Heart right ventricle (tissue), 16 donors: ENCODE results near the gene UBAP2. TPM values are rescaled to one million over a fixed set of nuclear protein-coding genes. Genes with fewer than 3 reads are reported as not detected.
"Not testable (repeated sequence)": the region's sequence is repeated elsewhere in the genome, so short reads cannot be mapped to it uniquely, and the experiment has no call there.

Experiments used
- ATAC-seq, 8 donors: fragments of 200-7000 bp; cut with Tn5 transposase; one replicate each; pipeline ENCODE4 v1.9.1; 2020; ENCODE audit warnings: mild to moderate bottlenecking in 8 of 8, moderate library complexity in 8 of 8, moderate number of reproducible peaks in 1 of 8
- DNase-seq, 2 donors: peaks; one replicate each; pipeline ENCODE4 v3.0.0-alpha.2; 2020
- H3K27ac ChIP-seq, 10 donors: fragments of 200-600 bp; sonication (generic) in 2 of 10; one replicate each; pipeline versions ENCODE4 v1.5.0 to v1.8.0; 2020 to 2022; ENCODE audit warnings: mild to moderate bottlenecking in 3 of 10
- H3K27me3 ChIP-seq, 7 donors: fragments of 200-600 bp; one replicate each; pipeline ENCODE4 v1.8.0; 2021 to 2022; ENCODE audit warnings: mild to moderate bottlenecking in 2 of 7
- H3K36me3 ChIP-seq, 9 donors: fragments of 200-600 bp; sonication (generic) in 1 of 9; one replicate each; pipeline versions ENCODE4 v1.5.0 to v1.8.0; 2020 to 2022; ENCODE audit warnings: mild to moderate bottlenecking in 2 of 9
- H3K4me1 ChIP-seq, 9 donors: fragments of 200-600 bp; sonication (generic) in 1 of 9; one replicate each; pipeline versions ENCODE4 v1.5.0 to v1.8.0; 2020 to 2022; ENCODE audit warnings: mild to moderate bottlenecking in 4 of 9
- H3K4me3 ChIP-seq, 10 donors: fragments of 200-600 bp; sonication (generic) in 2 of 10; one replicate each; pipeline versions ENCODE4 v1.5.0 to v1.8.0; 2020 to 2022; ENCODE audit warnings: mild to moderate bottlenecking in 7 of 10, moderate library complexity in 2 of 10
- H3K9me3 ChIP-seq, 11 donors: fragments of 200-600 bp in 10 of 11; sonication (generic) in 2 of 11; one replicate each; pipeline versions ENCODE4 v1.5.0 to v1.8.0; 2013 to 2022; ENCODE audit warnings: mild to moderate bottlenecking in 2 of 11, control low read depth in 1 of 11, moderate library complexity in 1 of 11
- whole genome bisulfite sequencing, 2 donors: extraction: QIAGEN DNeasy Blood & Tissue Kit; methylation state at CpG; one replicate each; pipeline ENCODE4 v1.1.7; 2013; ENCODE audit warnings: inconsistent platforms in 1 of 2; 5-methylcytosine and 5-hydroxymethylcytosine counted together
- intact Hi-C, 10 donors: fragments of 100-400 bp; cut with DNase I; formaldehyde crosslinking; loops; one replicate each; pipeline versions ENCODE4 v1.11.1 to v1.14.2; 2022
- polyA plus RNA-seq, 2 donors: library from polyadenylated mRNA; stranded (reverse); fragments of 200-250 nt; gene quantifications; one replicate each; pipeline ENCODE4 v1.2.3, GENCODE V29; 2013
- total RNA-seq, 10 donors: library from RNA; stranded (reverse); fragmentation: NEBNext Ultra II Directional in 3 of 10; extraction: Animal tissue kit (Norgen Biotek cat#: 25700) in 3 of 10; gene quantifications; one replicate each; pipeline versions ENCODE4 v1.2.1 to v1.2.4, GENCODE V29; 2021 to 2023
- TF ChIP-seq, protein P1 (sequence below), 9 donors: fragments of 200-600 bp; sonication (generic) in 2 of 9; IDR thresholded peaks; one replicate each; pipeline versions ENCODE4 v1.5.0 to v1.8.0; 2021 to 2022; ENCODE audit warnings: antibody characterized with exemption in 9 of 9, mild to moderate bottlenecking in 5 of 9, moderate library complexity in 1 of 9
- donor health status: Arrhythmogenic right ventricular cardiomyopathy.
- donor health status: ischemic (EF 13 %, LVEDD 7.1; RV severe dilation, severe dysfunction).
- donor health status: healthy with polysubstance abuse.
- donor health status: DM: no; HTN: yes; CAD: no.
- donor health status: DM: no; HTN: no; CAD: no.
- donor health status: ischemic (EF 25% LVEDD 6.9; RV normal size, moderate dysfunction).
- donor health status: ischemic (EF 25% LVEDD 5.7; RV mildly dilated, moderate dysfunction).
- donor health status: healthy.
- donor health status: DM: yes; HTN: yes; CAD: no.
- donor health status: Ischemic cardiomyopathy.
- donor health status: ischemic (EF 35%, LVEDD 5.7; RV mildly dilated, moderate dysfunction).
- donor health status: nonischemic (EF 11% LVEDD 7.7; RV severe dilation, severe dysfunction).
- donor health status: DM: yes; HTN: yes; CAD: no.
- donor health status: PGD.
- donor health status: ischemic (EF 29% LVEDD 5.4; RV normal size, mild dysfunction).
- donor health status: nonischemic (EF 23%, LVEDD 6.1; RV moderate dilation, normal function).

Gene UBAP2
- total and polyA plus RNA-seq, 12 donors, result 11.7 to 36.9 (median 27.8) TPM

- no peak for DNase-seq
- peak overlapping the region in 2 of 10 donors; percentile 2 to 21 for H3K27ac ChIP-seq
- intact Hi-C loops, result loop anchor here in 2 of 10 donors (10.0 kb wide), 2 partner anchors 213 to 227 kb away; partner anchors contain the start of gene UBE2R2 (in 1 of the 2)
- H3K4me1 ChIP-seq, result peaks cover 0 to 28% (median 5%) of the 10 kb centered on the region in 9 donors
- H3K4me3 ChIP-seq, result no peak overlapping the region
- peaks cover 0 to 26% (median 0%) of the 10 kb centered on the region in 9 donors for H3K36me3 ChIP-seq
- H3K9me3 ChIP-seq, result no peaks in the 10 kb centered on the region
- H3K27me3 ChIP-seq, result no peaks in the 10 kb centered on the region
- TF ChIP-seq, protein P1, sequence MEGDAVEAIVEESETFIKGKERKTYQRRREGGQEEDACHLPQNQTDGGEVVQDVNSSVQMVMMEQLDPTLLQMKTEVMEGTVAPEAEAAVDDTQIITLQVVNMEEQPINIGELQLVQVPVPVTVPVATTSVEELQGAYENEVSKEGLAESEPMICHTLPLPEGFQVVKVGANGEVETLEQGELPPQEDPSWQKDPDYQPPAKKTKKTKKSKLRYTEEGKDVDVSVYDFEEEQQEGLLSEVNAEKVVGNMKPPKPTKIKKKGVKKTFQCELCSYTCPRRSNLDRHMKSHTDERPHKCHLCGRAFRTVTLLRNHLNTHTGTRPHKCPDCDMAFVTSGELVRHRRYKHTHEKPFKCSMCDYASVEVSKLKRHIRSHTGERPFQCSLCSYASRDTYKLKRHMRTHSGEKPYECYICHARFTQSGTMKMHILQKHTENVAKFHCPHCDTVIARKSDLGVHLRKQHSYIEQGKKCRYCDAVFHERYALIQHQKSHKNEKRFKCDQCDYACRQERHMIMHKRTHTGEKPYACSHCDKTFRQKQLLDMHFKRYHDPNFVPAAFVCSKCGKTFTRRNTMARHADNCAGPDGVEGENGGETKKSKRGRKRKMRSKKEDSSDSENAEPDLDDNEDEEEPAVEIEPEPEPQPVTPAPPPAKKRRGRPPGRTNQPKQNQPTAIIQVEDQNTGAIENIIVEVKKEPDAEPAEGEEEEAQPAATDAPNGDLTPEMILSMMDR (IDR thresholded peaks at IDR 0.05), result no peak
- 82 to 87% methylated on average over 11 of the region's 11 CpGs for WGBS, 2 donors
- ATAC-seq, result peak in 1 of 8 donors; percentile 54
Measured at GRCh38 chr9:34027845-34028574, 20.7 kb downstream of the UBAP2 start.

GRCh38 chr9:34025811-34026210 is 22.9 kb downstream of the UBAP2 start:
- intact Hi-C loops, result loop anchor here in 2 of 10 donors (10.0 kb wide), 2 partner anchors 211 to 229 kb away; partner anchors contain the start of gene UBE2R2 (in 1 of the 2)
- no peaks in the 10 kb centered on the region for H3K27me3 ChIP-seq
- peaks cover 0 to 28% (median 8%) of the 10 kb centered on the region in 9 donors for H3K4me1 ChIP-seq
- no peak for DNase-seq
- 44 to 53% methylated on average over 5 of the region's 5 CpGs for WGBS, 2 donors
- H3K4me3 ChIP-seq, result no peak overlapping the region
- H3K36me3 ChIP-seq, result peaks cover 0 to 21% (median 0%) of the 10 kb centered on the region in 9 donors
- no peaks in the 10 kb centered on the region for H3K9me3 ChIP-seq
- TF ChIP-seq, protein P1 (IDR thresholded peaks at IDR 0.05), result no peak
- no peak for ATAC-seq
- H3K27ac ChIP-seq, result peak overlapping the region in 8 of 10 donors; percentile 34 to 69 (median 60)

DNA sequence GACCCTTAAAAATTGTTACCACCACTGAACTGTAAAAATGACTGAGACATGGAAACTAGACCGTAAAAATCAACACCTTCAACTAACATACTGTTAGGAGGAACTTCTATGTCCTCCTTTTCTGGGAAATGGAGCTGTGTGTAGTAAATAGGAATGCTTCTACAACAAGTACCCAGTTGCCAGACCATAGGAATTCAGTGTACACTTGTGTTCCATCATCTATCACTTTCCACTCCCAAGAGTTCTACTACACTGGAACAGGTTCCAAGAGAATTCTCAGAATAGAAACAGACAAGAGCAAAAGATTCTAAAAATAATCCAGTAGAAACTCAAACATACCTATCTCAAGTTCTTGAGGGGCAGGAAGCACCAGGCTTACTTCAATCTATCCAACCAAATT is 23.6 kb downstream of the UBAP2 start:
- ATAC-seq, result peak; percentile 69 to 96 (median 90)
- TF ChIP-seq, protein P1 (IDR thresholded peaks at IDR 0.05), result no peak
- Histone ChIP-seq H3K27ac (peak overlapping the region in 9 of 10 donors; percentile 33 to 69 (median 60)), H3K9me3 (no peaks in the 10 kb centered on the region), H3K27me3 (no peaks in the 10 kb centered on the region), H3K36me3 (peaks cover 0 to 17% (median 0%) of the 10 kb centered on the region in 9 donors), H3K4me1 (peaks cover 0 to 28% (median 8%) of the 10 kb centered on the region in 9 donors), H3K4me3 (no peak overlapping the region)
- peak in 1 of 2 donors; percentile 22 for DNase-seq
- intact Hi-C loops, result loop anchor here in 2 of 10 donors (10.0 kb wide), 2 partner anchors 210 to 230 kb away; partner anchors contain the start of gene UBE2R2 (in 1 of the 2)
- WGBS, 2 donors, result 61 to 63% methylated on average over 1 of the region's 1 CpG

- not testable (repeated sequence) for DNase-seq, ATAC-seq, H3K27me3 ChIP-seq, H3K9me3 ChIP-seq, H3K4me3 ChIP-seq
- Histone ChIP-seq H3K36me3 (peaks cover 0 to 17% (median 0%) of the 10 kb centered on the region in 9 donors), H3K4me1 (peaks cover 0 to 28% (median 8%) of the 10 kb centered on the region in 9 donors), H3K27ac (peak overlapping the region in 9 of 10 donors; percentile 9 to 69 (median 57))
- WGBS, 2 donors, result 86 to 87% methylated on average over 9 of the region's 9 CpGs
- intact Hi-C loops, result loop anchor here in 2 of 10 donors (5.0 to 10.0 kb wide), 3 partner anchors 210 to 1688 kb away; partner anchors contain the start of gene UBE2R2 (in 1 of the 2)
Measured at GRCh38 chr9:34024476-34024875, 24.2 kb downstream of the UBAP2 start.
